GM19239 (cell line): Measurements from ENCODE around the gene CLTA.
"Not testable (repeated sequence)": the region's sequence is repeated elsewhere in the genome, so short reads cannot be mapped to it uniquely, and the experiment has no call there.

Experiments
- DNase-seq: peaks from one replicate; pipeline ENCODE4 v3.0.0; 2011; ENCODE audit warnings: low spot score; ENCODE audit not compliant: insufficient read length
- FAIRE-seq: peaks from 2 replicates; lab custom pipeline; 2011; peaks lifted over from hg19 to GRCh38; lab: Jason Lieb, UNC

The CLTA gene

GRCh38 chr9:36177571-36177970, 13.2 kb upstream of the CLTA start:
- no peak for FAIRE-seq
- no peak for DNase-seq

DNA sequence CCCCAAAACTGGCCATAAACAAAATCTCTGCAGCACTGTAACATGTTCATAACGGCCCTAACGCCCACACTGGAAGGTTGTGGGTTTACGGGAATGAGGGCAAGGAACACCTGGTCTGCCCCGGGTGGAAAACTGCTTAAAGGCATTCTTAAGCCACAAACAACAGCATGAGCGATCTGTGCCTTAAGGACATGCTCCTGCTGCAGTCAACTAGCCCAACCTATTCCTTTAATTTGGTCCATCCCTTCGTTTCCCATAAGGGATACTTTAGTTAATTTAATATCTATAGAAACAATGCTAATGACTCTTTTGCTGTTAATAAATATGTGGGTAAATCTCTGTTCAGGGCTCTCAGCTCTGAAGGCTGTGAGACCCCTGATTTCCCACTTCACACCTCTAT, 10.5 kb upstream of the CLTA start:
- DNase-seq, FAIRE-seq: not testable (repeated sequence)

GRCh38 chr9:36187414-36187813, 3.3 kb upstream of the CLTA start:
- no peak for DNase-seq
- no peak for FAIRE-seq

- FAIRE-seq: no peak
Observed at GRCh38 chr9:36188212-36188611, 2.5 kb upstream of the CLTA start.

DNA sequence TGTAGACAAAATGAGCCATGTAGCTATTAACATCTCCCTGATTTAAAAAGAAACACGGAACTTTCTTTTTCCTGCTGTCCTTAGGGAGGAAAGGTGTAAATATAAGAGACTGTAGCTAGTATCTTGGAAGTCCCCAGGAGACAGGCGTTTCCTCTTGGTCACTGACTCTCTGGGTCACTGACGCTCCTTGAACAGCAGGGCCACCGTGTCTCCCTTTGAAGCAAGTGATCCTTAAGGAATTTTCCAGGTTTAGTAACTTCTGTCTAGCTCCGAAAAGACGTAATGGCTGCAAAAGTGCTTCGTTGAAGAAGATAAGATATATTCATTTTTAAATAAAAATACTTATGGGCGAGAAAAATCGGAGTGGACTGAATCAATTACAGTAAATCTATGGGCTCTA, 745 bp upstream of the CLTA start:
- FAIRE-seq (no peak), DNase-seq (no peak)

More at GRCh38 chr9:36188212-36188611, 2.5 kb upstream of the CLTA start:
- no peak for DNase-seq

DNA sequence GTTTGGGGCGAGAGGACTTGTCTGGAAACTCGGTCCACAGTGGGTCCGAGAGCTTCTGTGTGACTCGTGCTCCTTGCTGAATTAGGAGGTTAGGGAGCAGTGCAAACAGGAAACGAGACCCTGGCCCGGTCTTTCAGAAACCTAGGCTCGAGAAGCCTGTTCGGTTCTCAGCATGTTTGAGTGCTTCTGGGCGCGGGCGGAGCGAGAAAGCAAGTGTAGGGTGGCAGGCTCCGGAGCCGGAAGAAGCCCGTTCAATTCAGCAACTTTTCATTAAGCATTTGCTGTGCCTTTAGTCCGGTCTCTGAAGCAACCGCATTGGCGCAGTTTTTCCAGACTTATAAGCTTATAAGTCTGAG, 547 bp downstream of the CLTA start:
- FAIRE-seq (no peak), DNase-seq (peak; percentile 28)

DNA sequence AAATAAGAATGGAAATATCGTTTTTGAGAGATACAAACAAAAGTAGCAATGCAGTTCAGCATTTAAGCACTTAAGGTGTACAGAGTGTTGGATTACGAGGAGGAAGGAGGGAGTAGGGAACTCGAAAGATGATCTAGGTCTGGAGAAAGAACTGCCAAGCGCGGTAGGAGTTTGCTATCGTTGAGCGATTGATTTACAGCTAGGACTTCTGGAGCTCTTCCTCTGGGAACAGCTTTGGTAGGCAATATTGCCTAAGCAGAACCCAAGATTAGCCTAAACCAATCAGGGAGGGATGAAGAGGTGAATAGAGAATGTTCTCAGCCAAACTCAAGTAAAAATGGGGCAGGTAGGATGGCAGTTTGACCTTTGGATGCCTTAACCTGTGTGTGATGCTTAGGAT, 965 bp downstream of the CLTA start:
- FAIRE-seq (no peak), DNase-seq (no peak)

GRCh38 chr9:36192196-36192595, 1.5 kb downstream of the CLTA start:
- DNase-seq: no peak
- FAIRE-seq: no peak

DNA sequence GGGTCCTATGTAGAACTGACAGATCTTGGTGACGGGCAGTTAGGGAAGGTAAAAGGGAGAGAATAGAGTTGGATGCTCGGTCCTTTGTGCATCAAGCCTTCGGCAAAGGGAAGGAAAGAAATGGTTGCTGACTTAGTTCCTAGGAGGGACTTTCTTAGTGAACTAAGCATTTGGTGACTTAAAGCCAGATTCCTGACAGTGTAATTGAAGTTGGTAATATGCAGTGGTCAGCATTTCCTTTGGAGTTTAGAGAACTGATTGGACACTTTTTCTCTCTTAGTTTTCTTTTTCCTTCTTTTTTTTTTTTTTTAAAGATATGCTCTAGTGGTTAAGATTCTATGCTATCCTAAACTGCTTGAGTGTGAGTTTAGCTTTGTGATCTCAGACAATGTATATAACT, 2.3 kb downstream of the CLTA start:
- DNase-seq (no peak), FAIRE-seq (no peak)

DNA sequence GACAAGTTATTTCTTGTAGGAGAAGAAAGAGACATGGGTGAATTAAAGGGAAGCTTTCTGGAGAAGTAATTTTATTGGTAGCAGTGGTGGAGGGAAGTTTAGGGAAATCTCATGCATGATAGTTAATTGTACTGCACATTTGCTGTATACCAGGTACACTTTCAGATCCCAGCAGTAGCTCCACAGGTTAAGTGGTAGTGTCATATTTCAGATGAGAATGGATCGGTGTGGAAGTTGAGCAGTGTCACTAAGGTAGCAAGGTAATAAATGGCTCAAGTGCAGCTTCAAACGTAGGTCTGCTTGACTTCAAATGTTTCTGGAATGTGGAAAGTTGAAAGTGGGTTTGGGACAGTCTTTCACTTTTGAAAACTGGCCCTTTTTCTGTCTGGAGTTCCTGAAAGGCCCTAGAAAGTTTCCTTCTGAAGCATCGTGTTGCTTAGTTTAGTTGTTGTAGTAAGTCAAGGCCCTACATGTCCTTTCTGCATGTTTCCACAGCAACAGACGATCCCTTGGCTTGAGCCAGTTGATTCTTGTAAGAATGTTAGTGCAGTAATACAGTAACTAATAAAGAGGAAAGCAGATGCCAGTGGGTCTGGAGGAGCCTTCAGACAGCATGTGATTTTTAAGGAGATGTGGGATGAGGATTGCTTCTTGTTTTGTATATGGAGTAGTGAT, 3.7 kb downstream of the CLTA start:
- FAIRE-seq (no peak), DNase-seq (no peak)

GRCh38 chr9:36204906-36205547, 14.3 kb downstream of the CLTA start:
- no peak for FAIRE-seq
- DNase-seq: no peak

DNA sequence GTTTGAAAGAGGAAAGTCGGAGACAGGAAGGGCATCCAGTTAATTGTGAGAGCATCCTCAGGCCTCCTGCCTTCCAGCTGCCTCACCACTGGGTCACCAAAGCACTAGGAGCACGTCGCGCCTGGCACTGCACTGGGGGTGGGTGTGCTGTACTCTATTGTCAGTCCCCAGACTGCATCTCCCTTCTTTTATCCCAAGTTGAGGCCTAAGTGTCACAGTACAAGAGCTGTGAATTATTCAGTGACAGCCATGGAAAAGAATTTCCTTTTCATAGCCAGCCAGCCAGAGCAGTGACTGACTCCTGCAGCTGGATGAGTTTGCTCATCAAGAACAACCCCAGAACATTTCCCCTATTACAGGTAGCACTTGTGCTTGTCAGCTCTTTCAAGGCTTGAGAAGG, 16.3 kb downstream of the CLTA start:
- FAIRE-seq (no peak), DNase-seq (no peak)

GRCh38 chr9:36207546-36208012, 16.9 kb downstream of the CLTA start:
- no peak for DNase-seq
- FAIRE-seq: no peak

- DNase-seq (no peak), FAIRE-seq (no peak)
Observed at GRCh38 chr9:36208521-36209253, 18.0 kb downstream of the CLTA start.

- FAIRE-seq (no peak), DNase-seq (no peak)
Observed at GRCh38 chr9:36210722-36211121, 20.0 kb downstream of the CLTA start.

- DNase-seq (no peak), FAIRE-seq (no peak)
Observed at GRCh38 chr9:36211510-36211909, 20.8 kb downstream of the CLTA start.

- FAIRE-seq (no peak), DNase-seq (no peak)
Observed at GRCh38 chr9:36213387-36213786, 22.7 kb downstream of the CLTA start.

- DNase-seq (no peak), FAIRE-seq (no peak)
Observed at GRCh38 chr9:36213989-36214388, 23.3 kb downstream of the CLTA start.

DNA sequence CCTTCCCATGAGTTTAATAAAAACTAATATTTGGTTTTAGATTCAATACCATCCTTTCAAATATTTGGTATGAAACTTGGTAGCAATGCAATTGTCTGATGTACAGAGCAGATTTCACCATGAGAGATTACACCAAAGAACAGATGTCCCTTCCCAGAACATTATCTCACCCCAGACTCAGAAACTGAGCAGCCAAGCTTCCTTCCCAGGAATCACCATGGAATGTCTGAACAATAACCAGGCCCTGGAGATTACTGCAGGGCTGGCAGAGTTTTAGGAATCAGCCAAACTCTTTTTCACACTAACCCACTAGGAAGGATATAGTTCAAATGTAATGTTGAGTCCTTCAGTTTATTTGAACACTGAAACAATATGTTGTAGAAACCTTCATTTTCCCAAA, 23.9 kb downstream of the CLTA start:
- DNase-seq (no peak), FAIRE-seq (no peak)

- FAIRE-seq (no peak), DNase-seq (no peak)
Observed at GRCh38 chr9:36217256-36217968, 26.7 kb downstream of the CLTA start.

DNA sequence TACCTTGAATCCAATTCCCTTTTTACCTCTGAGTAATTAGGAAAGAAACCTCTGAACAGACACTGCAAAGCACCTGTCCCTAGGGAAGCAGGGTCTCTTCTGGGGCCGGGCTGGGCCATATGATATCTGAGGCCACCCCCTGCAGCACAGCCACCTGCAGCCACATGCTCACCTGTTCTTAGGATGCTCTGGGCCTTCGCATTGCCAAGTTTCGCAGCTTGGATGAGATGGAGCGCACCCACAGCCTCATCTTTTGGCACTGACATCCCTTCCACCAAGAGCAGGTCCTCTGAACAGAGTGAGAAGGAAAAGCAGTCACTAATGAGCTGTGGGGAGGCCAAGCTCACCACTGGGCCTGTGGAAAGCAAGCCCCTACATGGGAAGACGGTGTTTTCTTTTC, 27.3 kb downstream of the CLTA start:
- DNase-seq: no peak
- FAIRE-seq: no peak
